ENCODE results near the gene RBM34.

DNA sequence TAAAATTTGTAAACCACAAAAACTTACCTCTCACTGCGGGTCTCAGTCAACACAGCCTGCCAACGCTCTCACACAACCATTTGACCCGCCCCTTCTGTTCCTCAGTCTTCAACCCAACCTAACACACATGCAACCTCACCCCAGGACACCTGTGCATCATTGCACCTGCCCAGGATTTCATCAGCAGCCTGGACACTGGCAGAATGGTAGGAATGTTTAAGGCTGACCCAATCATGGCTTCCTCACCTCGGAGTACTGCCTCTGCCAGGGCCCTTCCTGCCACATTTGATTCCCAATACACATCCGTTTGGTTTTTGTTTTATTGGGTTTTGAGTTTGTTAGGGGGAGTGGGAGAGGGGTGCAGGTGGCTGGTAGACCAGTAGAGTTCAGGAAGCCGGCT is 73.1 kb downstream of the RBM34 start:
- no peak for TF ChIP-seq EZH2 (IDR thresholded peaks at IDR 0.05; ENCODE audit: low read depth)
- TF ChIP-seq, protein P1, sequence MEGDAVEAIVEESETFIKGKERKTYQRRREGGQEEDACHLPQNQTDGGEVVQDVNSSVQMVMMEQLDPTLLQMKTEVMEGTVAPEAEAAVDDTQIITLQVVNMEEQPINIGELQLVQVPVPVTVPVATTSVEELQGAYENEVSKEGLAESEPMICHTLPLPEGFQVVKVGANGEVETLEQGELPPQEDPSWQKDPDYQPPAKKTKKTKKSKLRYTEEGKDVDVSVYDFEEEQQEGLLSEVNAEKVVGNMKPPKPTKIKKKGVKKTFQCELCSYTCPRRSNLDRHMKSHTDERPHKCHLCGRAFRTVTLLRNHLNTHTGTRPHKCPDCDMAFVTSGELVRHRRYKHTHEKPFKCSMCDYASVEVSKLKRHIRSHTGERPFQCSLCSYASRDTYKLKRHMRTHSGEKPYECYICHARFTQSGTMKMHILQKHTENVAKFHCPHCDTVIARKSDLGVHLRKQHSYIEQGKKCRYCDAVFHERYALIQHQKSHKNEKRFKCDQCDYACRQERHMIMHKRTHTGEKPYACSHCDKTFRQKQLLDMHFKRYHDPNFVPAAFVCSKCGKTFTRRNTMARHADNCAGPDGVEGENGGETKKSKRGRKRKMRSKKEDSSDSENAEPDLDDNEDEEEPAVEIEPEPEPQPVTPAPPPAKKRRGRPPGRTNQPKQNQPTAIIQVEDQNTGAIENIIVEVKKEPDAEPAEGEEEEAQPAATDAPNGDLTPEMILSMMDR (conservative IDR thresholded peaks at IDR 0.05) = no peak

All from PC-9 (cell line).